ENCODE data around the gene CD247. TPM values are rescaled to one million over a fixed set of nuclear protein-coding genes. Genes with fewer than 3 reads are reported as not detected.

Gene CD247
- polyA plus RNA-seq, 1 of the 3 experiments (the other 2 are of a cell fraction), result 0.08 TPM

- Histone ChIP-seq H3K27ac (ENCODE audit: low read depth in 2 of 2, low read length in 1 of 2) (no peak overlapping the region), H3K4me3 (ENCODE audit: low read depth in 2 of 2, low read length in 1 of 2) (no peak overlapping the region), H3K27me3 (ENCODE audit: insufficient read depth) (no peaks in the 10 kb centered on the region), H3K36me3 (replicated peaks in 1 of 2; ENCODE audit: control insufficient read depth in 1 of 2, insufficient read depth in 2 of 2, low read length in 1 of 2) (no peaks in the 10 kb centered on the region), H3K9me3 (no peaks in the 10 kb centered on the region), H3K4me1 (ENCODE audit: control insufficient read depth in 1 of 2, insufficient read depth in 2 of 2, low read depth in 1 of 2, low read length in 1 of 2) (peaks cover 0 to 7% of the 10 kb centered on the region in 2 experiments; a peak in 1 of 4 replicates), H3K79me2 (ENCODE audit: insufficient read depth) (no peaks in the 10 kb centered on the region), H3F3A (replicated peaks; ENCODE audit: insufficient read depth) (no peaks in the 10 kb centered on the region), H3K9me2 (no peaks in the 10 kb centered on the region), H4K20me1 (ENCODE audit: insufficient read depth) (no peaks in the 10 kb centered on the region), H3K4me2 (no peak overlapping the region), H2AFZ (ENCODE audit: low read depth) (no peak overlapping the region), H3K9ac (no peak overlapping the region)
- CTCF ChIA-PET, result interaction anchor here (1.4 to 1.6 kb wide), 2 partner anchors 14 to 71 kb away, joined by 5 to 6 read pairs; no protein-coding TSS in a partner anchor
- POLR2A ChIA-PET, result no interaction called here
- no peak for DNase-seq
- WGBS (ENCODE audit: low lambda C conversion rate), result 59% methylated on average over 7 of the region's 7 CpGs
- no peak for TF ChIP-seq FOXJ3 (CRISPR knock-in tag; IDR thresholded peaks at IDR 0.05)
- TF ChIP-seq RAD21 (IDR thresholded peaks at IDR 0.05; ENCODE audit: low read length), result no peak
- TF ChIP-seq NRF1 (IDR thresholded peaks at IDR 0.05; ENCODE audit: low read depth, low read length), result no peak
- no peak for TF ChIP-seq SMC3 (IDR thresholded peaks at IDR 0.05; ENCODE audit: low read depth, low read length)
- no peak for TF ChIP-seq USF1 (IDR thresholded peaks at IDR 0.05; ENCODE audit: borderline replicate concordance, low read depth)
- no peak for TF ChIP-seq CHD2 (IDR thresholded peaks at IDR 0.05; ENCODE audit: low read length, partially characterized antibody)
- TF ChIP-seq GABPA (IDR thresholded peaks at IDR 0.05; ENCODE audit: low read depth), result no peak
- TF ChIP-seq JUND (IDR thresholded peaks at IDR 0.05), result no peak
- no peak for TF ChIP-seq FOXM1 (IDR thresholded peaks at IDR 0.05; ENCODE audit: low read depth)
- no peak for TF ChIP-seq FOSL2 (IDR thresholded peaks at IDR 0.05; ENCODE audit: borderline replicate concordance, low read depth)
- TF ChIP-seq POLR2AphosphoS5 (IDR thresholded peaks at IDR 0.05; ENCODE audit: low read depth, low read length), result no peak
- no peak for TF ChIP-seq USF2 (IDR thresholded peaks at IDR 0.05; ENCODE audit: borderline replicate concordance, low read depth, low read length)
- no peak for TF ChIP-seq MXI1 (IDR thresholded peaks at IDR 0.05; ENCODE audit: low read depth, low read length)
- no peak for TF ChIP-seq EP300 (IDR thresholded peaks at IDR 0.05; ENCODE audit: borderline replicate concordance in 1 of 2, low read depth in 1 of 2, low read length in 1 of 2)
- TF ChIP-seq TEAD4 (IDR thresholded peaks at IDR 0.05; ENCODE audit: borderline replicate concordance, insufficient read depth), result no peak
- TF ChIP-seq TAF1 (IDR thresholded peaks at IDR 0.05; ENCODE audit: borderline replicate concordance, low read depth, low read length), result no peak
- TF ChIP-seq PBX3 (IDR thresholded peaks at IDR 0.05), result no peak
- no peak for TF ChIP-seq TCF12 (IDR thresholded peaks at IDR 0.05)
These were observed 48.9 kb downstream of the CD247 start for GRCh38 chr1:167469280-167469965.

Data from SK-N-SH (cell line).